HG03135 (cell line): ENCODE results near the gene MYO1A.
A peak's percentile ranks its signal among the peaks of the same experiment; 100 is the strongest.

Experiments used
- ATAC-seq: cut with Tn5 transposase; IDR thresholded peaks from one replicate; pipeline ENCODE4 v1.9.1; 2021; ENCODE audit warnings: mild to moderate bottlenecking, moderate library complexity; ENCODE audit not compliant: unreplicated experiment

Gene MYO1A

DNA sequence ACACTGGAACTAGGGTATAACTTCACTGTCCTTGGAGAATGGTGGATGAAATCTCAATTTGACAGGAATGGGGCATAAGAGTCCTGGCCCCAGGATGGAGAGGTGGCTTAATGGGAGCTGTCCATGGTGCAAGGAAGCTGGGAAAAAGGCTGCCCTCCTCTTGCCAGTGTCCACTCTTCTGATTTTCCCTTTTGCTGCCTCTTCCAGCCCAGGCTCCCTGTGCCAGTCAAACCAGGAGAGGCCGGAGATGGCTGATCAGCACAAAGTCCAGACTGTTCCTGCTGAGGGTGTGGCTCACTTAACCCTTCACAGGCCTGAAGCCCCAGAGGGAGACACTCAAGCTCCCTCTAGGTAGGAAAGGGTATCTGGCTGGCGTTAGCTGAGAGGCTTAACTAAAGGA lies at the start of gene MYO1A:
Gene MYO1A (minus strand): TSS at position 240 of the 400 bp plus-strand sequence. CDS start 1,806 bp downstream, outside the sequence.
- ATAC-seq: no peak

DNA sequence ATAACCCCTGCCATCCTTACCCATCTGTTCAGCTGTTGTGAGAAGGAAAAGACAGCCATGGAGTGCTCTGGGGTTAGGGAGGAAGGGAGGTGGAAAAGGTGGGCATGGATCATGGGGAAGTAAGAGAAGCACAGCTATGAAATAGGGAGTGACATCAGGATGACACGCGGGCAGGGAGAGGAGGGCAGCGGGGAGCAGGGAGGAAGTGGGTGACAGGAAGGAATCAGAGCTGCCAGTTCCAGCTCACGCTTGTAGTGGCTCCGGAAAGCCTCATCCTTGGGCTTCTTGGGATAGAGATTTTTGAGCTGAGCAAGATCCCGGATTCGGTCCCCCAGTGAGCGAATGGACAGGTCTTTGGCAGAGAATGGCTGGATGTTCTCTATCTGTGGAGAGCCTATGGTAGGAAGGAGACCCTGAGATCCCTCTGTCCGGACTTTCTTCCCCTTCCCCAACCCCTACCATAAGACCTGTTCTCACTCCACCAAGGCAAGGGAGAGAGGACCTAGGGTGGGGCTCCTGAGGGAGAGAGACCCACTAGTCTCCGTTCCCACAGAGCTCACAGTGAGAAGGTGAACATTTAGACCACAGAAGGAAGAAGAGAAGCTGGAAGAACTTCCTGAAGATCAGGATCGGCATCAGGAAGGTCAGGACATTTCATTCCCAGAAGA lies 49.3 kb upstream of the MYO1A start:
- ATAC-seq: no peak

DNA sequence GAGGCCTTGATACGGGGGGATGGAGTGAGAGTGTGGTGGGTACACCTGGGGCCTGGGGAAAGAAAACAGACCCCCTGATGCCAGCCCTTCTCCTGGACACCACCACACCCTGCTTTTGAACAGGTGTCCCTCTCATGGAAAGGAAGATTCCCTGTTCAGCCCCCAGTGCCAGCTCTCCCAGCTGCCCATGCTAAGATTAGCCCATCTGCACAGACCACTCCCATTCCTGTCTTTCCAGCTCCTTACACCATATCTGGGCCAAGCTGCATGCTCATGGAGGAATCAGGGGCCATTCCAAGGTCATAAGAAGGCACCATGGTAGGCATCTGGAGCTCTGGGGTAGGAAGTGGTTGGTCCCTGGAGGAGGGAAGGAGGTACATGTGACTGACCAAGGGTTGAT lies 48.6 kb upstream of the MYO1A start:
- ATAC-seq: no peak

DNA sequence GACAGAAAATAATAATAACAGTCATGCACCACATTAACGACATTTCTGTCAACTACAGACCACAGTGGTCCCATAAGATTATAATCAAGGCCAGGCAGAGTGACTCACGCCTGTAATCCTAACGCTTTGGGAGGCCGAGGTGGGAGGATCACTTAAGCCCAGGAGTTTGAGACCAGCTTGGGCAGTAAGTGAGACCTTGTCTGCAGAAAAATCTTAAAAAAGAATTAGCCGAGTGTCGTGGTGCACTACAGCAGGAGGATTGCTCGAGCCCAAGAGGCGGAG lies 47.6 kb upstream of the MYO1A start:
- ATAC-seq: no peak

DNA sequence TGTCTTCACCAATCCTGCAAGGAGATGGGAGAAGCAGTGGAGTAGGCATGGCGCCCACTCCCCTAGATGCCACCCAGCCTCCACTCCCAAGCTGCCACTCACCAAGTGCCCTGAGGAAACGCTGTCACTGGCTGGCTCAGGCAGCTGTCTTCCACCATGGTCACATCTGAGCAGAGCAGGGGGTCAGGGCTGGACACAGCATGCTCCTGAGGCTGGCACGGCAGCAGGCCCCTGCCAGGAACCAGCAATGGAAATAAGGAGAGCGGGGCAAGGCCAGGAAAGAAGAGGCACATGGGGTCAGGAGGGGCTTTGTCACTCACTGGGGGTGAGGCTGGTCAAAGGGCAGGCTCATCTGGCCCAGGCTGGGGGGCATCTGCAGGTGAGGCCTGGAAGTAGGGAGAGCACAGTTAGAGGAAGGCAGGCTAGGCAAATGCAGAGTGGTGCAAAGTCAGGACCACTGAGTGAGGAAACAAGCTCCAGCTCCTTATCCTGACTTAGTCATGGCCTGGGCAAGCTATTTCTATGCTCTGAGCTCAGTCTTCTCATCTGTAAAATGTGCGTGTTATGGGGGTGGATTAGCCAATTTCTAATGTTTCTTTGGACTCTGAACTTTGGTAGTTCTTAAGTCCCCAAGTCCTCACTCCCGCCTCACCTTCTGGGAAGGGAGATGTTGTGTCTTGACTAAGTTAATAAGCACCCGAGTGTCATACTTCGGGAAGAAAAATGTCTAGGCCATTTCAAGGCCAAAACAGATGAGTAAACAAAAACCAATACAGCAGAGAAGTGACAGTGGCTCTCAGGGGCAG lies 47.0 kb upstream of the MYO1A start:
- no peak for ATAC-seq

DNA sequence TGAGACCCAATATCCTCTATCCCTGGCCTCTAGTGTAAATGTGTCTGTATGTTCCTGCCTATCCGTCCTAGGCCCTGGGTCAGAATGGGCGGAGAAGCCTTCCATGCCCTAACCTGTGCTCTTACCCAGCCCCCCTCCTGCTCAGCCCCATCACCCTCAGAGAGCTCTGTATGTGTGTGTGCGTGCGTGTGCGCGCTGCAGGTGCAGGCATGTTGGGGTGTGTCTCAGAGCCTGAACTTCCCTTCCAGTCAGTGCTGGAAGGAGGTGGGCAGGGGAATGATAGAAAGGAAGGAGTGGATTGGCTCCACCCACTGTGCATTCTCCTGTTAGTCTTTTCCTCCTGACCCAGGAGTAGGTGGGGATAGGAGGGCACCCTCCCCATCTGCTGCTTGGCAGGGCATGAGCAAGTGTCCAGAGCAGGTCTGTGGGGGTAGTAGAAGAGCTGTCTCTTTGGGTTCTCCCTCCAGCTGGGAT lies 46.2 kb upstream of the MYO1A start:
- no peak for ATAC-seq

DNA sequence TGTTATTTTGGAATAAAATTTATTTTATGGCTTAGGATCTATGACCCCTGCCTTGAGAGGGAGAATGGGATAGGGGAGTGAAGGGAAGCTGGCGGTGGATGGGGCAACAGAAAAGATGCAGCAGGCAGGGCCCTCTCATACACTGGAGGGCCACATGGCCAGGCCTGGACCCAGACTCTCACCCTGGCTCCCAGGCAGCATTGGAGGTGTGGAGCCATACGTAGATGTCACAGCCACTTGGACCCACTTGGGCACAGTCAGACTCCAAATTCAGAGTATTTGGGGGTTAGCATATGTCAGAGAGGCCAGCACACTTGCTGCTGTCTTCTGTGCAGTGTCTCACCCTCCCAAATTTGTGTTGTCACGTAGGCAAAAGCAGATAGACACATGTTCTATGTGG lies 45.5 kb upstream of the MYO1A start:
- ATAC-seq: no peak

DNA sequence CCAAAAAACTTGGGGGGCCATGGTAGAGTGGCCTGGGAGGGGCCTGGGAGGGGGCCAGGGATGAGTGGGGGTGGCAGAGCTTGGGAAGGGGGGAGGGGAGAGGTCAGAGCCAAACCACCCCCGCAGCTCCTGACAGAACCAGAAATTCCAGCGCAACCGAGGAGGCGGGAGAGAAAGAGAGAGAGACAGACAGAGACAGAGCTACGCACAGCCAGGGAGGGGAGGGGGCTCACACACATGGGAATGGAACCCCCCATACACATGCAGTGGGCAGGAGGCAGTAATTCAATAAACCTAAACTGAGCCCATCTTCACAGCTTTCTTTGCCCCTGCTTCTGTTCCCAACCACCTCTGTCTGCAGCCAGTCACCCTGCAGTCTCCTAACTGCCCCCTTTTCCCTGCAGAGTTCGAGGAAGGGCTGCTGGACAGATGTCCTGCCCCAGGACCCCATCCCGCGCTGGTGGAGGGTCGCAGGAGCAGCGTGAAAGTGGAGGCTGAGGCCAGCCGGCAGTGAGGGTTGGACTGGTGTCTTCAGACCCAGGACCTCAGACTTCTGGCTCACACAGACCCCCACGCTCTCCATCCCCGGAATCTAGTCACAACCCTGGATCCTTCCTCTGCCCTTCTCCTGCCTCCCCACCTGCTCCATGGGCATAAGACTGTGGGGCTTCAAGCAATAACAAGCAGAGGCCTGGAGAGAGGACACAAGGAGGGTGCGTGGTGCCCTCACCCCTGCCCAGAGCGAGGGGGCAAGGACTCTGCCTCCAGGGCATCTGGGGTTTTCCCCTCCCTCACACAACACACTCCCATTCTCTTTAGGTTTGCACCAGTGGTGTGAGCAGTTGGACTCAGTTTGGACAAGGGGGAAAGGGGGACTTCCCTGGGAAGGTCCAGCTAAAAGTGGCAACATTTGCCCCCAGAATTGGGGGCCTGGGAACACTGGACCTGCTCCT lies 44.6 kb upstream of the MYO1A start:
- no peak for ATAC-seq

DNA sequence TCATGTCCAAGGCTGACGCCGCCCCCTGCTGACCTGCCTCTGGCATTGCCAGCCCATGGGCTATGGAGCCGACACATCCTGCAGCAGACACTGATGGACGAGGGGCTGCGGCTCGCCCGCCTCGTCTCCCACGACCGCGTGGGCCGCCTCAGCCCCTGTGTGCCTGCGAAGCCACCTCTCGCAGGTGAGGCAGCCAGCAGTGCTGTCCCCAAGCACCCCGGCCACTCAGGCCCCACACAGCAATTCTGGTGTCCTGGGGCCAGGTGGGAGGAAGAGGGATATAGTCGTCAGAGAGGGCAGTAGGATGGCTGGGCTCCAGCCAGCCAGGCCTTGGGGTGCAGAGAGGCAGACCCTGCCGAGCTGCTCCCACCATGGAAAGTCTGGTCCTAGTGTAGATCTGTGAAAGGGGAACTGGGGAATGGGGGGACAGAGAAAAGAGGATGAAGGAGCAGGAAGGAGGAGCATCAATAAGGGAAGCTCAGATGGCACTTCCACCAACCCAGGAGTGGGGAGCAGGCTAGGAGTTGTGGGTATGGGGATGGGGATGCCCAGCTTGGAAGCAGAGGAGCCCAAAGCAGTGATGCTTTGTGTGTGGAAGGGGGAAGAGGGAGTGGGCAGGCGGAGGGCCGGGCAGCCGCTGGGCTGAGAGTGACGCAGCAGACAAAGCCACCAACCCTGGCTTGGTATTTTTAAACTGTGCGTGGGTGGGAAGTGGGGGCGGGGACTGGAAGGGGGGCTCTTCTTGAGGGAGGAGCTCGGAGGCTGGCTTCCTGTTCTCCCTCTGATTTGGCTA lies 43.7 kb upstream of the MYO1A start:
- ATAC-seq: no peak

DNA sequence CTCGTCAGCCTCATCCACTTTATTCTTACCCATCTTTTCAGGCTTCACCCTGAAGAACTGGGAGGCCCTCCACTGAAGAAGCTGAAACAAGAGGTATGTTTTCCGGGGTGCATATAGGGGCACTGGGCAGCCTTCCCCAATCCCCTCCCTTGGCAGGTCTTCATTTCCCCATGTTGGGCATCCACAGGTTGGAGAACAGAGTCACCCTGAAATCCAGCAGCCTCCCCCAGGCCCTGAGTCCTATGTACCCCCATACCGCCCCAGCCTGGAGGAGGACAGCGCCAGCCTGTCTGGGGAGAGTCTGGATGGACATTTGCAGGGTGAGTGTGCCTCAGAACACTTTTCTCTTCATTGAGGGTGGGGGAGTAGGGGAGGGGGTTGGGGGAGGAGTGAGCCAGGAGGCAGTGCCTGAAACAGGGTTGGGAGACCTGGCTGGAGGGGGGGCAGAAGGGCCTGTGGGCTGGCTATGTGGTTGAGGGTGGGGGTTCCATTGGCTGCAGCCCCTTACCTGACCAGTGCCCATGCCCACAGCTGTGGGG lies 43.0 kb upstream of the MYO1A start:
- no peak for ATAC-seq

DNA sequence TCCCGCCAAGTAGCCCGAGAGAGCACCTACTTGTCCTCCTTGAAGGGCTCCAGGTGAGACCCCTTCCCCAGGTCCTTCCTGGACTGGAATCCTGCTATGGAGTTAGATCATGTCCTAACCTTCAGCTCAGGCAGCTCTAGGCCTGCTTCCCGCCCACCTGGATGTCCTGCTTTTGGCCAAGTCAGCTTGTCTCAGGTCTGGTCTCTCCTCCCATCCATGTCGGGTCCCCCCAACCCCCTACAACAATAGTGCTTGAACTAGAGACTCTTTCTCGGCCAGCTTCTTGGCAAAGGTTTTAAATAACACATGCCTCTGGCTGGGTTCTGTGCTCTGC lies 42.6 kb upstream of the MYO1A start:
- ATAC-seq: no peak

DNA sequence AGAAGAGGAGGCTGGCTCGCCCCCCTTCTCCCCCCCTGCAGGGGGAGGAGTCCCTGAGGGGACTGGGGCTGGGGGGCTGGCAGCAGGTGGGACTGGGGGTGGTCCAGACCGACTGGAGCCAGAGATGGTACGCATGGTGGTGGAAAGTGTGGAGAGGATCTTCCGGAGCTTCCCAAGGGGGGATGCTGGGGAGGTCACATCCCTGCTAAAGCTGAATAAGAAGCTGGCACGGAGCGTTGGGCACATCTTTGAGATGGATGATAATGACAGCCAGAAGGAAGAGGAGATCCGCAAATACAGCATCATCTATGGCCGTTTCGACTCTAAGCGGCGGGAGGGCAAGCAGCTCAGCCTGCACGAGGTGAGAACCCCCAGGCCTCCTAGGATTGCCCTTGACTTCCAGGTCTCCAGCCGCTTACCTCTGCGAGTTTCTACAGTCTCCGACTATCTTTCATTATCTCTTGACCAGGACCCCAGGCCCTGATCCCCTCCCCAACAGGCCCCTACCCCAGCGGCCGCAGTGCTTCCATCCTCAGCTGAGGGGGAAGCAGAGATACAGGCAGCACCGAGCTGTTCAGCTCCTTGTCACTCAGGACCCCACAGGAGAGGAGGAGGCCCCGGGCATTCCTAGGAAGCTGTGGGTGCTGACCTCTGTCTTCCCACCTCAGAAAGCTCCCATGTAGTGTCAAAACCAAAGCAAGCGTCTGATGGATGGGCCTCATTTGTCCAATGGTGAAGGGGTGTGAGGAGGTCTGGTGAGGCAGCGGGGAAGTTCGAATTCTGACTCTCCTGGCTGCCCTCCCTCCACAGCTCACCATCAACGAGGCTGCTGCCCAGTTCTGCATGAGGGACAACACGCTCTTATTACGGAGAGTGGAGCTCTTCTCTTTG lies 42.0 kb upstream of the MYO1A start:
- no peak for ATAC-seq

DNA sequence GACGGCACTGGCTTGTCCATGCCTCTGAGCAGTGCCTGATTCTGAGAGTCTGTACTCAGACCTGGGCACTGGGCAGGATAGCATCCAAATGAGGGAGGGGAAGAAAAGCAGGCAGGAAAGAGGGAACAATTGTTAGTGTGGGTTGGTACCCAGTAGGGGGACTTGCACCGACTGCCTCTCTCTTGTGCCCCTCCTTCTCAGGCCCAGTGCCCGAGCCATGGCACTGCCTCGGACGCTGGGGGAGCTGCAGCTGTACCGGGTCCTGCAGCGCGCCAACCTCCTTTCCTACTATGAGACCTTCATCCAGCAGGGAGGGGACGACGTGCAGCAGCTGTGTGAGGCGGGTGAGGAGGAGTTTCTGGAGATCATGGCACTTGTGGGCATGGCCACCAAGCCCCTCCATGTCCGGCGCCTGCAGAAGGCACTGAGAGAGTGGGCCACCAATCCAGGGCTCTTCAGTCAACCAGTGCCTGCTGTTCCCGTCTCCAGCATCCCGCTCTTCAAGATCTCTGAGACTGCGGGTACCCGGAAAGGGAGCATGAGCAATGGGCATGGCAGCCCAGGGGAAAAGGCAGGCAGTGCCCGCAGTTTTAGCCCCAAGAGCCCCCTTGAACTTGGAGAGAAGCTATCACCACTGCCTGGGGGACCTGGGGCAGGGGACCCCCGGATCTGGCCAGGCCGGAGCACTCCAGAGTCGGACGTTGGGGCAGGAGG lies 41.2 kb upstream of the MYO1A start:
- ATAC-seq: no peak

DNA sequence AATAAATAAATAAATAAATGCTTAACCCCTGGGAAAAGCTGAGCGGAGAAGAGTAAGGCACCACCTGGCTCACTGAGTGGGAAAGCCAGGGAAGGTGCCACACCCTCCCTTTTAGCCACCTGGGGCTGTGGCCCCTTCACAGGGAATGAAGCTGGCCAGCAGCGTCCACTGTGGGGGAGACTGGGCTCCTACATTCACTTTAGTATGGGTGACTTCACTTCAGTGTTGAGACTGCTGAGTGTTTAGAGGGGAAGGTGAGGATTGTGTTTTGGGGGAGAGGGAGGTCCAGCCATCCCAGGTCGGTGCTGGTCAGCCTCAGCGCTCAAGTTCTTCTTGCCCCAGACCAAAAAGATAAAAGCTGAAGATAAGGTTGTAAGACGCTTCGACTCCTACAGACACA lies 40.6 kb upstream of the MYO1A start:
- ATAC-seq: no peak

DNA sequence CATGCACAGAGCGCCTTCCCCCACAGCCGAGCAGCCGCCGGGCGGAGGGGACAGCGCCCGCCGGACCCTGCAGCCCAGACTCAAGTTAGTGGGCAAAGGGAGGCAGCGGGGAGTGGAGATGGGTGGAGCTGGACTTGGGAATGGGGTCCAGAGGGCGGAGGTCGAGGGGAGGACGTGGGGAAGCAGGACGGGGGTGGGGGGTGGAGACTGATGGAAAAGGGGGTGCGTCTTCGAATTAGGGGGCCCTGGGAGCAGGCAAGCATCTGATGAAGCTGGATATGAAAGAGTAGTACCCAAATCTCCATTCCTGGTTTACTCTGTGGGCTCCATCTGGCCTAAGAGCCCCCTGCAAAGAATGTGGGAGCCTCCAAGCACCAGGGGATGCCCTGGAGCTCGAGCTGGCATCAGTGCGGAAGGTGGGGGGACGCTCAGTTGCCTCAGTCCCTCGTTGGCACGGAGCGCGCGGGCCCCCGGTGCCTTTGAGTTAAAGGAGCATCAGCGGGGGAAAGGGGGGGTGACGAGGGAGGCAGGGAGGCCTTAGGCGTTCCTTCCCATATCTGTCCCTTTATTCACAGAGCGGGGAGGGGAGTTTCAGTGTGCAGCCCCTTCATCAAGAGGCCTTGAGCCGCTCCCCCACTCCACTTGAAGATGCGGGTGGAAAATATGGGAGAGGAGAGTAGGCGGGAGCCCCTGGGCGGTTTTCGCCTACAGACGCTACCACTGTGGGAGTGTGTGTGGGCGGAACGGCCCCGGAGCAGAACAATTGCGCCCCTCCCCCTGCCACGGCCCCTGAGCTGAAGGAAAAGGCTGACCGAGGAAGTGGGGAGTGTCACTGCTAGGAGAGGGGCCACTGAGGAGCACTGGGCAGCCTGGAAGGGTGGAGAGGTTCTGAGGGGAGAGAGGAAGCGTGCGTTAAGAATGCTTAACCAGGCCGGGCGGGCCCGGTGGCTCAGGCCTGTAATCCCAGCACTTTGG lies 39.6 kb upstream of the MYO1A start:
- ATAC-seq: no peak

DNA sequence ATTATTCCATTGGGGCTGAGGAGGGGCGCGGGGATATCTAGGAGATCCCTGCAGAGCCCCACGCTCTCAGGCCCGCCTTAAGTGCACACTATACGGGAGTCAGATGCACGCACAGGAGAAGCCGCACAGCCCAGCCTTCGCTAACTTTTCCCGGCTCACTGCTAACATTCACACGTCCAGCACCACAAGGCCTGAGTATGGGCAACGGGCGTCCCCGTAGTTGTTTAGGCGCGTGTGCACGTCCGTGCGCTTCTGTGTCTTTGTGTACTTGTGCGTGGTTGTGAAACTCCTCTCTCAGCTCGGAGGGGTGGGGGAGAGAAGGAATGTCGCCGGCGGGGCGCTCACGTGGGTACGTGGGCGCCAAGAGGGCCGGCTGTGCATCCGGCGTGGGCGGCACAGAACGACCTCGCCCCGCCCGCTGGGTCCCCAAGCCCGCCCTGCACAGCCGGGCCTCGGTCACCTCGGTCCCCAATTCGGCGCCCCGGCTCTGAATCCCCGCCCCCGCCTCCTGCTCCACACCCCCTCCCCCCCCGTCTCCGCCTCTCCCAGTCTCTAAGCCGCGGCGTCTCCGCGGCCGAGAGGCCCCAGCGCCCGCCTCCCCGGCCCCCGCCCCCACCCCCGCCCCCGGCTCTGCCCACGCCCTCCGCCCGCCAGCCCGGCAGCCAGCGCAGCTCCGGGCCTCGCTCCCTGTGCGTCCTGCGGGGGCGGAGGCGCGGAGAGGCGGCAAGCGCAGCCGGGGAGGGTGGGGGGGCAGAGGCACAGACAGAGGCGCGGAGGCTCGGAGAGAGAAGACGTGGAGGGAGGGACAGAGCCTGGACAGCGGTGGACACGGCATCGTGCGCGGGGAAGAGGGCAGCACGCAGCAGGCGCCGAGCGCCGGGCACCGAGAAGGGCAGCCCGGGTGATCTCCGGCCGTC lies 38.7 kb upstream of the MYO1A start, which contains the start of gene NAB2:
Gene NAB2 (plus strand): TSS at position 761 of the 917 bp plus-strand sequence. CDS start 158 bp downstream, outside the sequence.
- ATAC-seq: peak; percentile 44
